Tibial nerve (tissue), 4 donors: ENCODE data around the gene MRPS9. TPM values are rescaled to one million over a fixed set of nuclear protein-coding genes. Genes with fewer than 3 reads are reported as not detected.

ENCODE experiments used
- DNase-seq, 2 donors: peaks; one replicate each; pipeline ENCODE4 v3.0.0-alpha.2; 2019; ENCODE audit warnings: low spot score in 2 of 2
- H3K27ac ChIP-seq, 4 donors: fragments of 200-600 bp; sonication (generic) in 3 of 4; one replicate each; pipeline ENCODE4 v1.5.1; 2017 to 2019; ENCODE audit warnings: mild to moderate bottlenecking in 1 of 4
- H3K27me3 ChIP-seq, 2 donors: fragments of 200-600 bp; sonication (generic) in 1 of 2; one replicate each; pipeline versions ENCODE4 v1.5.1 to v1.6.0; 2017 to 2019
- H3K36me3 ChIP-seq, 3 donors: fragments of 200-600 bp; sonication (generic); one replicate each; pipeline ENCODE4 v1.5.1; 2018 to 2019
- H3K4me1 ChIP-seq, 4 donors: fragments of 200-600 bp; sonication (generic) in 3 of 4; one replicate each; pipeline ENCODE4 v1.5.1; 2017 to 2019
- H3K4me3 ChIP-seq, 4 donors: fragments of 200-600 bp; sonication (generic) in 3 of 4; one replicate each; pipeline ENCODE4 v1.5.1; 2017 to 2019; ENCODE audit warnings: mild to moderate bottlenecking in 1 of 4, moderate library complexity in 1 of 4
- H3K9me3 ChIP-seq, 4 donors: fragments of 200-600 bp; sonication (generic) in 3 of 4; one replicate each; pipeline ENCODE4 v1.5.1; 2017 to 2019
- CTCF ChIP-seq, 5 experiments: fragments of 200-600 bp in 3 of 5; fragments of 450-650 bp in 2 of 5; sonication (generic) in 3 of 5; IDR thresholded peaks; one replicate each; pipeline ENCODE4 v1.5.1; 2016 to 2019; ENCODE audit warnings: antibody characterized with exemption in 5 of 5, mild to moderate bottlenecking in 3 of 5, moderate library complexity in 2 of 5
- EP300 ChIP-seq, 2 donors: sonication (generic); formaldehyde crosslinking; IDR thresholded peaks; one replicate each; pipeline ENCODE4 v1.6.1; 2017; ENCODE audit warnings: antibody characterized with exemption in 2 of 2, mild to moderate bottlenecking in 1 of 2
- POLR2A ChIP-seq, 2 donors: fragments of 450-650 bp; IDR thresholded peaks; one replicate each; pipeline ENCODE4 v1.6.1; 2017; ENCODE audit warnings: antibody characterized with exemption in 2 of 2, mild to moderate bottlenecking in 2 of 2, moderate library complexity in 2 of 2
- WGBS, 2 donors: methylation state at CpG; one replicate each; pipeline ENCODE4 v1.1.5; 2018; 5-methylcytosine and 5-hydroxymethylcytosine counted together
- total RNA-seq, 4 donors: library from RNA; depleted of rRNA; stranded (reverse); fragments of >200 nt; gene quantifications; one replicate each; pipeline ENCODE4 v1.1.0, GENCODE V29; 2016

MRPS9 gene
- total RNA-seq, 4 donors from 2014 or later, result 11.2 to 16.5 (median 14.1) TPM

DNA sequence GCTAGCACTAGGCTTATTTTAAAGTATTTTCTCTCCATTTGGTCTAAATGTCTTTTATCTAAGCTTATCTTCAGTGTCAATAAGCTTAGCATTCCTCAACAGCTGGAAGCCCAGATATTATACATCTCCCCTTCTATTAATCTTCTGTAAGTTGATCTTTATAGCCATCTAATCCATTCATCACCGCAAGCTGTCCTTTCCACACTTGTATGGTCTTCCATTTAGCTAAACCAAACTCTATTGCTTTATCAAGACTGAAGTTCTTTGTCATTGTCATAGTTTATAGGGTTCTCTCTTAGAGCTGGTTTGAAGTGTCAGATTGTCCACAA is 102.3 kb downstream of the MRPS9 start:
- H3K4me1 ChIP-seq, result peaks cover 0 to 18% (median 0%) of the 10 kb centered on the region in 4 donors
- no peak overlapping the region for H3K4me3 ChIP-seq
- DNase-seq, result no peak
- TF ChIP-seq CTCF (IDR thresholded peaks at IDR 0.05) (no peak), EP300 (IDR thresholded peaks at IDR 0.05) (no peak), POLR2A (IDR thresholded peaks at IDR 0.05) (no peak)
- H3K36me3 ChIP-seq, result no peaks in the 10 kb centered on the region
- WGBS, 2 donors, result 85 to 87% methylated on average over 1 of the region's 1 CpG
- no peaks in the 10 kb centered on the region for H3K9me3 ChIP-seq
- peaks cover 0 to 25% of the 10 kb centered on the region in 2 donors for H3K27me3 ChIP-seq
- H3K27ac ChIP-seq, result no peak overlapping the region

DNA sequence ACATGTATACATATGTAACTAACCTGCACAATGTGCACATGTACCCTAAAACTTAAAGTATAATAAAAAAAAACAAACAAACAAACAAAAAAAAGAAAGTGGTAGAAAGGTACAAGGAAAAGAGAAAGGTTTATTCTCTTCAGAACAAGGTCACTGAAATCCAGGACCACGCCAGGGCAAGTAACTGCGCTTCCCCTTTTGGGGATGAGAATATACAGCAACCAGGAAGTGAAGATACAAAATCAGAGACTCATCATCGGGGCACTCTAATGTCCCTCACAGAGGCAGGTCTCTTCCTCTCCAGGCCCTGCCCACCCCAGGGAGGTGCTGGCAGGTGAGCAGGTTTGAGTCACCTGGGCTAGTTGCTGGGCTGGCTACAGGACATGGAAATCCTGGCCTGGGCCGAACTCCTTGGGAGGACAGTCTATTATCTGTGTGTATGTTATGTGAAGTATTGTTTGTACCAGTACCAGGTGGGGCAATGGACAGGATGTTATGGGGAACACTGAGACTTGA is 103.3 kb downstream of the MRPS9 start:
- Histone ChIP-seq H3K9me3 (no peaks in the 10 kb centered on the region), H3K36me3 (no peaks in the 10 kb centered on the region), H3K4me1 (peaks cover 0 to 18% (median 0%) of the 10 kb centered on the region in 4 donors), H3K27me3 (peaks cover 0 to 32% of the 10 kb centered on the region in 2 donors), H3K4me3 (no peak overlapping the region), H3K27ac (no peak overlapping the region)
- 88 to 90% methylated on average over 4 of the region's 4 CpGs for WGBS, 2 donors
- DNase-seq, result no peak
- TF ChIP-seq POLR2A (IDR thresholded peaks at IDR 0.05), result no peak

GRCh38 chr2:105142239-105142638 is 104.4 kb downstream of the MRPS9 start:
- peaks cover 0 to 18% (median 0%) of the 10 kb centered on the region in 4 donors for H3K4me1 ChIP-seq
- TF ChIP-seq EP300 (IDR thresholded peaks at IDR 0.05), result no peak
- no peak for TF ChIP-seq CTCF (IDR thresholded peaks at IDR 0.05)
- no peak for TF ChIP-seq POLR2A (IDR thresholded peaks at IDR 0.05)
- 83 to 87% methylated on average over 4 to 5 of the region's 5 CpGs for WGBS, 2 donors
- H3K9me3 ChIP-seq, result no peaks in the 10 kb centered on the region
- no peak overlapping the region for H3K27ac ChIP-seq
- H3K4me3 ChIP-seq, result no peak overlapping the region
- DNase-seq, result no peak
- no peaks in the 10 kb centered on the region for H3K36me3 ChIP-seq
- peaks cover 0 to 41% of the 10 kb centered on the region in 2 donors for H3K27me3 ChIP-seq

- 47 to 54% methylated on average over 6 of the region's 6 CpGs for WGBS, 2 donors
- no peaks in the 10 kb centered on the region for H3K9me3 ChIP-seq
- no peak for DNase-seq
- H3K27ac ChIP-seq, result no peak overlapping the region
- no peak overlapping the region for H3K4me3 ChIP-seq
- no peaks in the 10 kb centered on the region for H3K36me3 ChIP-seq
- TF ChIP-seq EP300 (IDR thresholded peaks at IDR 0.05), result no peak
- TF ChIP-seq POLR2A (IDR thresholded peaks at IDR 0.05), result no peak
- no peak for TF ChIP-seq CTCF (IDR thresholded peaks at IDR 0.05)
- peaks cover 0 to 44% of the 10 kb centered on the region in 2 donors for H3K27me3 ChIP-seq
- peaks cover 0 to 18% (median 0%) of the 10 kb centered on the region in 4 donors for H3K4me1 ChIP-seq
These were observed 105.2 kb downstream of the MRPS9 start for GRCh38 chr2:105143094-105143466.

- 6 to 7% methylated on average over 29 to 31 of the region's 53 CpGs for WGBS, 2 donors
- TF ChIP-seq CTCF (IDR thresholded peaks at IDR 0.05), result no peak
- no peak for TF ChIP-seq POLR2A (IDR thresholded peaks at IDR 0.05)
- no peak for TF ChIP-seq EP300 (IDR thresholded peaks at IDR 0.05)
- Histone ChIP-seq H3K27me3 (peaks cover 0 to 44% of the 10 kb centered on the region in 2 donors), H3K4me3 (peak overlapping the region in 2 of 4 donors; percentile 34 to 47), H3K27ac (no peak overlapping the region), H3K4me1 (peaks cover 0 to 18% (median 0%) of the 10 kb centered on the region in 4 donors), H3K9me3 (no peaks in the 10 kb centered on the region), H3K36me3 (no peaks in the 10 kb centered on the region)
- DNase-seq, result no peak
These were observed 105.7 kb downstream of the MRPS9 start for GRCh38 chr2:105143467-105144151.
